Colonic mucosa (tissue), 4 donors: ENCODE results near the gene MED13L. TPM values are rescaled to one million over a fixed set of nuclear protein-coding genes. Genes with fewer than 3 reads are reported as not detected.

Experiments used
- DNase-seq: peaks from one replicate; pipeline ENCODE4 v3.0.0-alpha.2; 2020
- H3K27ac ChIP-seq: fragments of 200-600 bp; one replicate; pipeline ENCODE4 v1.8.0; 2021
- H3K27me3 ChIP-seq: fragments of 200-600 bp; one replicate; pipeline ENCODE4 v1.8.0; 2021
- H3K36me3 ChIP-seq: fragments of 200-600 bp; one replicate; pipeline ENCODE4 v1.8.0; 2021
- H3K4me1 ChIP-seq: fragments of 200-600 bp; one replicate; pipeline ENCODE4 v1.8.0; 2021; ENCODE audit warnings: mild to moderate bottlenecking
- H3K4me3 ChIP-seq: fragments of 200-600 bp; one replicate; pipeline ENCODE4 v1.8.0; 2021
- H3K9ac ChIP-seq, 2 donors: one replicate each; pipeline ENCODE4 v1.7.0; 2013; ENCODE audit warnings: control low read depth in 2 of 2, low read depth in 2 of 2, low read length in 2 of 2
- H3K9me3 ChIP-seq: fragments of 200-600 bp; one replicate; pipeline ENCODE4 v1.8.0; 2021
- intact Hi-C: fragments of 100-400 bp; cut with DNase I; formaldehyde crosslinking; loops from one replicate; pipeline ENCODE4 v1.14.1; 2022
- total RNA-seq, 2 donors: library from RNA; stranded (reverse); fragmentation: NEBNext Ultra II Directional in 1 of 2; extraction: Animal tissue kit (Norgen Biotek cat#: 25700) in 1 of 2; gene quantifications; one replicate each; pipeline ENCODE4 v1.2.1, GENCODE V29; 2021
- TF ChIP-seq, protein P1 (sequence below): fragments of 200-600 bp; IDR thresholded peaks from one replicate; pipeline ENCODE4 v1.8.0; 2022; ENCODE audit warnings: antibody characterized with exemption, mild to moderate bottlenecking
- donor health status: healthy.
- donor health status: DM: no; HTN: no; CAD: no.
- donor health status: DM: no; HTN: no; CAD: no.

MED13L gene
- total RNA-seq, 2 donors from 2014 or later: 73.8 to 92.6 TPM

DNA sequence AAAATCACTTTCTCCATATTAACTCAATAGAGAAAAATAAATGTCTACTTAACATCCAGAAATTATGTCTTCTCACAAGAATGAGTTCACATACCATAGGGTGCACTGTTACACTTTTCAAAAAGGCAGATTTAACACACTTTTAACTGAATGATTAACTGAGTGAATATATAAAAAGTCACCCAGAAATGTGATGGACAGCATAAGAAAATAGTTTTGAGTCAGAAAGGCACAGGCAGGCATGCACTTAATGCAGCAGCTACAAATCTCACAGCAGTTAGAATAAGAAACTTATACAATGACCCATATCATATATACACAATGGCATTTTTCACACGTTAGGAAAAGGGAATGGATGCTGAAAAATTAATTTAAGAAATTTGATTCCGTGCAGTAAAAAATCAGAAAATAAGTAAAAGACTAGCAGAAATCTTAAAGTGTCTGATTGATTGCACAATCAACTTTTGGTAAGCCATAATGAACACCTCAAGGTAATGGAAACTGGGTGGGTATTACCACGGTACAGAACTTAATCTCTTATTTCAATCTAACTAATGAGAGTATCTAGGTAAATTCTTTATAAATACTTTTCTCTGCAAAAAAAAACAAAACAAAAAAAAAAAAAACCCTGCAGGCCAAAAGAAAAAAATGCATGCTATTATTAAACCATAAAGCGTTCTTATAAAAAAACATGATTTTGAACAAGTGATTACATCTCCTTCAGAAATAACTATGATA lies 3.5 kb downstream of the MED13L start:
- TF ChIP-seq, protein P1, sequence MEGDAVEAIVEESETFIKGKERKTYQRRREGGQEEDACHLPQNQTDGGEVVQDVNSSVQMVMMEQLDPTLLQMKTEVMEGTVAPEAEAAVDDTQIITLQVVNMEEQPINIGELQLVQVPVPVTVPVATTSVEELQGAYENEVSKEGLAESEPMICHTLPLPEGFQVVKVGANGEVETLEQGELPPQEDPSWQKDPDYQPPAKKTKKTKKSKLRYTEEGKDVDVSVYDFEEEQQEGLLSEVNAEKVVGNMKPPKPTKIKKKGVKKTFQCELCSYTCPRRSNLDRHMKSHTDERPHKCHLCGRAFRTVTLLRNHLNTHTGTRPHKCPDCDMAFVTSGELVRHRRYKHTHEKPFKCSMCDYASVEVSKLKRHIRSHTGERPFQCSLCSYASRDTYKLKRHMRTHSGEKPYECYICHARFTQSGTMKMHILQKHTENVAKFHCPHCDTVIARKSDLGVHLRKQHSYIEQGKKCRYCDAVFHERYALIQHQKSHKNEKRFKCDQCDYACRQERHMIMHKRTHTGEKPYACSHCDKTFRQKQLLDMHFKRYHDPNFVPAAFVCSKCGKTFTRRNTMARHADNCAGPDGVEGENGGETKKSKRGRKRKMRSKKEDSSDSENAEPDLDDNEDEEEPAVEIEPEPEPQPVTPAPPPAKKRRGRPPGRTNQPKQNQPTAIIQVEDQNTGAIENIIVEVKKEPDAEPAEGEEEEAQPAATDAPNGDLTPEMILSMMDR: no peak

DNA sequence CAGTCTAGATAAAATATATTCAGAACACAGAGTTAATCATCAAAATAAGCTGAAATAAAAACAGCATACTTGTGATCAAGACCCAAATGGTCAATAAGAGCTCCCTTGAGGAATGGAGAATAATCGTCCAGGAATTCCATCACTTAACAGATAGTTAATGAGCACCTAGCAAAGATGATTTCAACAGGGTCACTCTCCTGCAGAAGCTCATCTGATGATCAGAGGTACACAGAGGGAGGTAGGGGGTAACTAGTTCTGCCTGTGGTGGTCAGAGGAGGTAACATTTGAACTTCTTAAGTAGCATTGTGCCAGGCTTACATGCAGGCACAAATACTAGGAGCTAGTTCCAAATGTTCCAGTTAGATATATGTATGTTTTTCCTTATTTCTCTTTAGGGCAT lies 9.5 kb downstream of the MED13L start:
- Histone ChIP-seq H3K4me1 (peaks cover 5% of the 10 kb centered on the region), H3K27ac (no peak overlapping the region), H3K4me3 (no peak overlapping the region), H3K9ac (no peak overlapping the region), H3K27me3 (no peaks in the 10 kb centered on the region), H3K36me3 (no peaks in the 10 kb centered on the region), H3K9me3 (no peaks in the 10 kb centered on the region)
- no peak for DNase-seq
- intact Hi-C loops: no loop called here
- TF ChIP-seq, protein P1: no peak

More for the DNA sequence above, 3.5 kb downstream of the MED13L start:
- no peak overlapping the region for H3K9ac ChIP-seq
- intact Hi-C loops: loop anchor here (10.0 kb wide), 1 partner anchor 259 kb away; no protein-coding TSS in a partner anchor
- no peaks in the 10 kb centered on the region for H3K4me1 ChIP-seq
- H3K27ac ChIP-seq: no peak overlapping the region
- no peaks in the 10 kb centered on the region for H3K36me3 ChIP-seq
- H3K4me3 ChIP-seq: no peak overlapping the region
- DNase-seq: no peak
- no peaks in the 10 kb centered on the region for H3K9me3 ChIP-seq
- no peaks in the 10 kb centered on the region for H3K27me3 ChIP-seq

DNA sequence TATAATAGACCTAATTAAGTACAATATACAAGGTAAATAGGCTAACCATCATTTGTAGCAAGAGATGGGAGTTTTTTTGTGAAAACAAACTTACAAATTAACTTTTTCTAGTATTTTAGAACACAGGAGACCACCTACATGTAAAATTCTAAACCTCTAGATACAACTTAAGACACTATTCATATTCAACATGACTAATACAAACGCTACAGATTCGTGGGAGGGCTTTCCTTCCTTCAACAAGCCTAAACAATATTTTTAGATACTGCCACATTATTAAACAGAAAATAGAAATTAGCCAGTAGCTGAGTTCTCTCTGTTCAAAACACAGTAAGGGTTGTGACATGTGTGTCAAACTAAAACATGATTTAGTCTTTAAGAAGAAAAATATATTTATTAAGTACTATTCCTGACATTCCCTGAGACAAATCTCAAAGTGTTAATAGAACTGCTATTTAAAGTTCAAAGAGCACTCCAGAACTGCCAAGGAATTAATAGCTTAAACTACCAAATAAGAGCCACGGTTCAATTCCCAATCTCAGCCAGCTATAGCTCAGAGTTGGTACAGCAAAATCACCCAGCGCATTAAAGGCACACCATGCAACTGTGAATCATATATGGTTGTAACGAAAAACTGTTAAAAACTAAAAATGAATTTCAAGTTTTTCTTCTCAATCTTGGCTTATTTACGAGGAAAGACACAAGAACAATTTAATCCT lies 10.7 kb downstream of the MED13L start:
- intact Hi-C loops: no loop called here
- DNase-seq: no peak
- no peak overlapping the region for H3K4me3 ChIP-seq
- no peaks in the 10 kb centered on the region for H3K27me3 ChIP-seq
- H3K27ac ChIP-seq: no peak overlapping the region
- peaks cover 5% of the 10 kb centered on the region for H3K4me1 ChIP-seq
- H3K9ac ChIP-seq: no peak overlapping the region
- no peaks in the 10 kb centered on the region for H3K9me3 ChIP-seq
- TF ChIP-seq, protein P1: no peak
- H3K36me3 ChIP-seq: no peaks in the 10 kb centered on the region

DNA sequence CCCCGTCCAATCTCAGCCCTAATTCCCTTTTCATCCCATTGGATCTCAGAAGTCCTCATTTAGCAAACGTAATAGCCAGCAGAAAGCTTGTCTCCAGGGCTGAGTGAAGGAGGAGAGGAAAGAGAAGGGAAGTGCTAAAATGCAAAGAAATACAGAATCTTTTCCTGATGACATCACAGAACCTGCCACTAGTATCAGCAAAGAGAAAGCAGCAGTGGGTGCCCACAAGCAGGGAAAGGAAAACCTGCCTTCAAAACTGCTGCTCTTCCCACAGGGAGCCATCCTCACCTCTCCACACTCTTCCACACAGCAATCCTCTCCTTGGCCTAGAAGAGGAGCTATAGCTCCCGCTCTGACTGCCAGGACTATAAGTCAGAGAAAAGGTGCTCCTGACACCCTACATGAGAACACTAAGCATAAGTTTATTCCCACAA lies 11.3 kb downstream of the MED13L start:
- Histone ChIP-seq H3K36me3 (no peaks in the 10 kb centered on the region), H3K27me3 (no peaks in the 10 kb centered on the region), H3K27ac (no peak overlapping the region), H3K4me3 (no peak overlapping the region), H3K4me1 (peaks cover 5% of the 10 kb centered on the region), H3K9ac (no peak overlapping the region), H3K9me3 (no peaks in the 10 kb centered on the region)
- no peak for DNase-seq
- TF ChIP-seq, protein P1: no peak
- intact Hi-C loops: no loop called here

DNA sequence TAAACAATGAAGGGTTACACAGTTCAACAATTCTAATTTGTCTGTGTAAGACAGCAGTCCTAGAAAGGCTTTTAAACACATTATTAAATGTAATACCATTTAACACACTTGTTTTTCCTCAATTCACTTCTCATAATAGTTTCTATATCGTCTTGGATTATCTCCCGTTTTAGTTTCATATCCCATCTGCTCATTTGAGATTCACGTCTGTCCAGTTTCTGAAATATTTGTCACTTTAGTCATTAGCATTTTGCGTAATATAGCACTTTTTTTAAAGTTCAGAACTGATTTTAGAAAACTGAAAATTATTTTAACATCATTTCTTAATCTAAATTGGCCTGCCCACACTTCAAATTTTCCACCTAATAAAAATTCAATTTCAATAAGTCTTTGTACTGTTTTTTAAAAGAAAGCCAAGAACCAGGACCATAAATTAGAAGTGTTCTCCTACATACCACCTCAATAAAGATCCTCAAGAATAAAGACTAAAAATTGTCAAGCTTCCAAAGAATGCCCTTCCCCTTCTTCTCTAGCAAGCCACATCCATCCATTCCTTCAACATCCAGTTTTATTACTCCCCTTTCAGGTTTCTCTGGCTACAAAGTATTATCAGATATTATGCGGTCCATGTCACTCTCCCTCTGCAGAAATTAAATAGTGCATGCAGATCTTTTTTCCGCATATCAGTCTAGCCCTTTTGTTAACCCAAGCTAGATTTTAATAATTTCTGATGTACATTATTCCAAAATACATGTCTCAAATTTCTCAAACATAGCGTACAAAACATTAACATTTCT lies 11.9 kb downstream of the MED13L start:
- peaks cover 5% of the 10 kb centered on the region for H3K4me1 ChIP-seq
- no peak overlapping the region for H3K4me3 ChIP-seq
- no peak overlapping the region for H3K9ac ChIP-seq
- no peaks in the 10 kb centered on the region for H3K9me3 ChIP-seq
- DNase-seq: no peak
- no peaks in the 10 kb centered on the region for H3K36me3 ChIP-seq
- no peak overlapping the region for H3K27ac ChIP-seq
- no peaks in the 10 kb centered on the region for H3K27me3 ChIP-seq
- intact Hi-C loops: no loop called here
- TF ChIP-seq, protein P1: no peak
